Measurements from ENCODE around the gene ZNF248.
A peak's percentile ranks its signal among the peaks of the same experiment; 100 is the strongest.

Gene ZNF248

GRCh38 chr10:37821237-37821636, 36.2 kb downstream of the ZNF248 start:
- DNase-seq (ENCODE audit: low spot score), result no peak

- DNase-seq (ENCODE audit: low spot score), result no peak
Observed at GRCh38 chr10:37819797-37820196, 37.6 kb downstream of the ZNF248 start.

GRCh38 chr10:37816290-37816689, 41.1 kb downstream of the ZNF248 start:
- no peak for DNase-seq (ENCODE audit: low spot score)

- no peak for DNase-seq (ENCODE audit: low spot score)
Observed at GRCh38 chr10:37813763-37814162, 43.6 kb downstream of the ZNF248 start.

GRCh38 chr10:37812290-37812689, 45.1 kb downstream of the ZNF248 start:
- no peak for DNase-seq (ENCODE audit: low spot score)

- DNase-seq (ENCODE audit: low spot score), result no peak
Observed at GRCh38 chr10:37803269-37803668, 54.1 kb downstream of the ZNF248 start.

- no peak for DNase-seq (ENCODE audit: low spot score)
Observed at GRCh38 chr10:37801557-37801956, 55.9 kb downstream of the ZNF248 start.

GRCh38 chr10:37794305-37794976, 63.0 kb downstream of the ZNF248 start:
- no peak for DNase-seq (ENCODE audit: low spot score)

GRCh38 chr10:37789590-37789989, 67.8 kb downstream of the ZNF248 start:
- DNase-seq (ENCODE audit: low spot score), result no peak

- no peak for DNase-seq (ENCODE audit: low spot score)
Observed at GRCh38 chr10:37784678-37785077, 72.7 kb downstream of the ZNF248 start.

- DNase-seq (ENCODE audit: low spot score), result no peak
Observed at GRCh38 chr10:37780536-37780935, 76.9 kb downstream of the ZNF248 start.

GRCh38 chr10:37777056-37777455, 80.4 kb downstream of the ZNF248 start:
- DNase-seq (ENCODE audit: low spot score), result no peak

- no peak for DNase-seq (ENCODE audit: low spot score)
Observed at GRCh38 chr10:37775612-37776011, 81.8 kb downstream of the ZNF248 start.

- DNase-seq (ENCODE audit: low spot score), result no peak
Observed at GRCh38 chr10:37774351-37774750, 83.1 kb downstream of the ZNF248 start.

- DNase-seq (ENCODE audit: low spot score), result no peak
Observed at GRCh38 chr10:37765216-37765615, 92.2 kb downstream of the ZNF248 start.

- DNase-seq (ENCODE audit: low spot score), result no peak
Observed at GRCh38 chr10:37763132-37763531, 94.3 kb downstream of the ZNF248 start.

- no peak for DNase-seq (ENCODE audit: low spot score)
Observed at GRCh38 chr10:37762287-37762686, 95.1 kb downstream of the ZNF248 start.

- DNase-seq (ENCODE audit: low spot score), result no peak
Observed at GRCh38 chr10:37760817-37761216, 96.6 kb downstream of the ZNF248 start.

GRCh38 chr10:37758074-37758473, 99.3 kb downstream of the ZNF248 start:
- DNase-seq (ENCODE audit: low spot score), result no peak

- DNase-seq (ENCODE audit: low spot score), result peak; percentile 10
Observed at GRCh38 chr10:37754538-37755323, 102.7 kb downstream of the ZNF248 start.

- DNase-seq (ENCODE audit: low spot score), result no peak
Observed at GRCh38 chr10:37752334-37752875, 105.0 kb downstream of the ZNF248 start.

GRCh38 chr10:37748170-37748569, 109.2 kb downstream of the ZNF248 start:
- DNase-seq (ENCODE audit: low spot score), result no peak

- no peak for DNase-seq (ENCODE audit: low spot score)
Observed at GRCh38 chr10:37747081-37747480, 110.3 kb downstream of the ZNF248 start.
